GM12875 (cell line): ENCODE results near the gene COG3.

Experiments used
- H3K4me3 ChIP-seq: one replicate; pipeline ENCODE4 v1.5.1; 2011; ENCODE audit warnings: low read depth, low read length, control low read depth
- TF ChIP-seq, protein P1 (sequence below): IDR thresholded peaks from 2 replicates; pipeline ENCODE4 v1.5.1; 2011; ENCODE audit warnings: low read depth, mild to moderate bottlenecking, control low read depth, inconsistent platforms, low read length, moderate library complexity, borderline replicate concordance; ENCODE audit not compliant: insufficient read depth

Gene COG3

GRCh38 chr13:45519493-45519892 is 54.8 kb downstream of the COG3 start:
- TF ChIP-seq, protein P1, sequence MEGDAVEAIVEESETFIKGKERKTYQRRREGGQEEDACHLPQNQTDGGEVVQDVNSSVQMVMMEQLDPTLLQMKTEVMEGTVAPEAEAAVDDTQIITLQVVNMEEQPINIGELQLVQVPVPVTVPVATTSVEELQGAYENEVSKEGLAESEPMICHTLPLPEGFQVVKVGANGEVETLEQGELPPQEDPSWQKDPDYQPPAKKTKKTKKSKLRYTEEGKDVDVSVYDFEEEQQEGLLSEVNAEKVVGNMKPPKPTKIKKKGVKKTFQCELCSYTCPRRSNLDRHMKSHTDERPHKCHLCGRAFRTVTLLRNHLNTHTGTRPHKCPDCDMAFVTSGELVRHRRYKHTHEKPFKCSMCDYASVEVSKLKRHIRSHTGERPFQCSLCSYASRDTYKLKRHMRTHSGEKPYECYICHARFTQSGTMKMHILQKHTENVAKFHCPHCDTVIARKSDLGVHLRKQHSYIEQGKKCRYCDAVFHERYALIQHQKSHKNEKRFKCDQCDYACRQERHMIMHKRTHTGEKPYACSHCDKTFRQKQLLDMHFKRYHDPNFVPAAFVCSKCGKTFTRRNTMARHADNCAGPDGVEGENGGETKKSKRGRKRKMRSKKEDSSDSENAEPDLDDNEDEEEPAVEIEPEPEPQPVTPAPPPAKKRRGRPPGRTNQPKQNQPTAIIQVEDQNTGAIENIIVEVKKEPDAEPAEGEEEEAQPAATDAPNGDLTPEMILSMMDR = no peak
- H3K4me3 ChIP-seq = no peak overlapping the region

DNA sequence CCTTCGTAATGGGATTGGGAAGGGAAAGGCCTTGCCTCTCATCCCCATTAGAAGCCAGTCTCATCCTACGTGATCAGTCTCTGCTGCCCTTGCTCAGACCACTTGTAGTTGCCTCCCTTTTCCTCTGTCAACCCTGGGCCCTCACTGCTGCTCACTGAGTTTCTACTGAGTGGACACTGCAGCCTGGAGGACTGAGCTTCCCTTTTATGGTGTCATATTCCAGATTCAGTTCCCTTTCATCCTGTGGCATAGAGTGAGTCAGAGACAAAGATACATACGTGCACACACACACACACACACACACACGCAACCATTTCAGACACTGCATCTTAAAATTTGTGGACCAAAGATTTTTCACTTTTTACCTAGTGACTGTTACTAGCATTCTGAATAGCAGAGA is 56.6 kb downstream of the COG3 start:
- H3K4me3 ChIP-seq = no peak overlapping the region
- TF ChIP-seq, protein P1 = no peak

DNA sequence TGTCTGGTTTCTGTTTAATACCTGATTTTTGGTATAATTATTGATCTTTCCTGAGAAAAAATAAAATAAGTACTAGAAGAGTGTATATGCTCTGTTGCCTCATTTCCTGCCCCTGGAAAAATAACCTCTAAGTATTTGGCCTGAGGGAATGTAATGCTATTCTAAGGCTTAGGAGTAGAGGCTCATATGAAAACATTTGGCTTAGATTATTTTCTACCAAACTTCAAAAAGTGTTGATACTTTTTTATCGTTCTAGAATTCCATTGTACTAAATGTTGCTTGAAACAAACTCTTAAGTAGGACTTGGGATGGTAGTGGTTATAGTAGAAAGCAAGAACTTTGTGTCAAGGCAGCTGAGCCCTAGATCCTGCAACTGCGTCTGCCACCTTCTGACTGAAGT is 57.8 kb downstream of the COG3 start:
- TF ChIP-seq, protein P1 = no peak
- no peak overlapping the region for H3K4me3 ChIP-seq

DNA sequence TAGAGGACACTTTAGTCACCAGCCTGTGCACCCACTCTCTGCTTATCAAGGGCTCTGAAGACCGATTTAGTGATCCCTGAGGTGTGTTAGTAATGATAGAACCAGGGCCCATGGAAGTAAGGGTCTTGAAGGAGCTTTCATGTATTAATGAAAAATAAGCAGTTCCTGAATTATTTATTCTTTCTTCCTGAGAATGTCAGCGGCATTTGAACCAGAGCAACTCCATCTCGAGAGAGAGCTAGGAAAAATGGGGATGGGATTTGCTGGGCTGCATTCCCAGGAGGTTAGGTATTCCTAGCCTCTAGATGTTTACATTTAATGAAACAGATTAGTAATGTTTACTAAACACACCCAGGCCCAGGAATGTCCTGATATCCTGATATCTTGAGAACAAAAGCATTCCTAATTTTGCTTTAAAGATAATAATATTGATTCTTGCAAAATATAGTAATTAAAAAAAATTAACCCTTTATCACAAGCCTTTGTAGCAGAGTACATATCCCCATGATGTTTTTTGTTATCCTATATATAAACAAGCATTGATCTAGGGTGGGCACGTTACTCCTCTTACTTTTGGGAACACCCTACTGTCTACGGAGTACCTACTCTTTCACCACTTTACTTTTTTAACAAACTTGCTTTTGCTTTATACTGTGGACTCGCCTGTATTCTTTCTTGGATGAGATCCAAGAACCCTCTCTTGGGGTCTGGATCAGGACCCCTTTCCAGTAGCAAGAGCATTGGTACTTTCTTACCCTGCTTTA is 63.1 kb downstream of the COG3 start:
- TF ChIP-seq, protein P1 = no peak
- H3K4me3 ChIP-seq = no peak overlapping the region

GRCh38 chr13:45529758-45530157 is 65.0 kb downstream of the COG3 start:
- TF ChIP-seq, protein P1 = no peak
- H3K4me3 ChIP-seq = no peak overlapping the region

GRCh38 chr13:45534604-45535003 is 69.9 kb downstream of the COG3 start:
- TF ChIP-seq, protein P1 = no peak

DNA sequence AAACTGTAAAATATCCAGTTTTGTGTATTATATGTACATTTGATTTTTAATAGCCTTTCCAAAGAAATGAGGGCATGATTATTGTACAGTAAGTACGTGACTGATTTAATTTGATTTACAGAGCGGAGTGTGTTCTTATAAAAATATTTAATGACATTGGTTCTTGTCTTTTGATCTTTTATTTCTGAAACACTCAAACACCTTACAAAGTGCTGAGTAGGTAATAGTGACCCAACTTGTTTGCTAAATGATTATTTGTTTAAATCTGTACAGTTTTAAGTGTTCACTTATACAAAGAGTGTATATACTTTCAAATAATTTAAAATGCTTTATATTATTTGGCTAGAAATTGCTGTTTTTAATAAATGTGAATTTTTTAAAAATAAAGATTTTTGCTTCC is 71.5 kb downstream of the COG3 start:
- no peak overlapping the region for H3K4me3 ChIP-seq

More at GRCh38 chr13:45534604-45535003, 69.9 kb downstream of the COG3 start:
- no peak overlapping the region for H3K4me3 ChIP-seq

More for the DNA sequence above, 71.5 kb downstream of the COG3 start:
- TF ChIP-seq, protein P1 = no peak
